Stomach (tissue), 9 donors: Measurements from ENCODE around the gene NEK10. TPM values are rescaled to one million over a fixed set of nuclear protein-coding genes. Genes with fewer than 3 reads are reported as not detected.

Experiments
- DNase-seq, 2 donors: peaks; one replicate each; pipeline versions ENCODE4 v3.0.0 to v3.0.0-alpha.2; 2013 to 2019
- H3K27ac ChIP-seq, 5 donors: fragments of 200-600 bp in 4 of 5; sonication (generic) in 4 of 5; one replicate each; pipeline ENCODE4 v1.5.1; 2013 to 2019; ENCODE audit warnings: mild to moderate bottlenecking in 1 of 5, moderate library complexity in 1 of 5
- H3K27me3 ChIP-seq, 3 donors: fragments of 200-600 bp; sonication (generic); one replicate each; pipeline ENCODE4 v1.5.1; 2017 to 2019; ENCODE audit warnings: mixed run types in 1 of 3
- H3K36me3 ChIP-seq, 4 donors: fragments of 200-600 bp; sonication (generic); 1 replicate in 3 of 4; 2 replicates in 1 of 4; pipeline ENCODE4 v1.5.1; 2016 to 2019
- H3K4me1 ChIP-seq, 4 donors: fragments of 200-600 bp; sonication (generic); one replicate each; pipeline ENCODE4 v1.5.1; 2016 to 2019
- H3K4me3 ChIP-seq, 4 donors: fragments of 200-600 bp; sonication (generic) in 3 of 4; one replicate each; pipeline ENCODE4 v1.5.1; 2016 to 2019; ENCODE audit warnings: mild to moderate bottlenecking in 1 of 4
- H3K9me3 ChIP-seq, 4 donors: fragments of 200-600 bp; sonication (generic); one replicate each; pipeline ENCODE4 v1.5.1; 2016 to 2019
- EP300 ChIP-seq: sonication (generic); formaldehyde crosslinking; IDR thresholded peaks from one replicate; pipeline ENCODE4 v1.6.1; 2017; ENCODE audit warnings: antibody characterized with exemption
- POLR2A ChIP-seq, 4 donors: fragments of 450-650 bp; IDR thresholded peaks; one replicate each; pipeline ENCODE4 v1.6.1; 2016; ENCODE audit warnings: antibody characterized with exemption in 4 of 4, control low read depth in 2 of 4, mild to moderate bottlenecking in 1 of 4, moderate library complexity in 1 of 4
- POLR2AphosphoS5 ChIP-seq, 3 donors: sonication (generic); formaldehyde crosslinking; IDR thresholded peaks; one replicate each; pipeline ENCODE4 v1.6.1; 2016; ENCODE audit warnings: antibody characterized with exemption in 3 of 3
- WGBS, 5 donors: extraction: QIAGEN DNeasy Blood & Tissue Kit in 3 of 5; methylation state at CpG; one replicate each; pipeline versions ENCODE4 v1.1.5 to v1.1.7; 2013 to 2018; 5-methylcytosine and 5-hydroxymethylcytosine counted together
- intact Hi-C: fragments of 100-400 bp; cut with DNase I; formaldehyde crosslinking; loops from one replicate; pipeline ENCODE4 v1.15.1; 2023; ENCODE audit warnings: low total_unique reads
- polyA plus RNA-seq, 3 donors: library from polyadenylated mRNA; stranded (reverse); fragments of 200-250 nt; gene quantifications; one replicate each; pipeline ENCODE4 v1.2.3, GENCODE V29; 2013
- total RNA-seq, 5 donors: library from RNA; depleted of rRNA; stranded (reverse); fragments of >200 nt; gene quantifications; one replicate each; pipeline versions ENCODE4 v1.1.0 to v1.2.3, GENCODE V29; 2014 to 2016
- TF ChIP-seq, protein P1 (sequence below), 7 experiments: fragments of 450-650 bp in 4 of 7; fragments of 200-600 bp in 3 of 7; sonication (generic) in 3 of 7; IDR thresholded peaks; one replicate each; pipeline ENCODE4 v1.5.1; 2016 to 2019; ENCODE audit warnings: antibody characterized with exemption in 7 of 7, control low read depth in 2 of 7, mild to moderate bottlenecking in 1 of 7
- donor health status: healthy with polysubstance abuse.
- donor health status: Bipolar disorder and iron deficiency.
- donor health status: healthy.

Gene NEK10
- total and polyA plus RNA-seq, 8 donors: 0.61 to 14.3 (median 1.2) TPM; not detected in 3

DNA sequence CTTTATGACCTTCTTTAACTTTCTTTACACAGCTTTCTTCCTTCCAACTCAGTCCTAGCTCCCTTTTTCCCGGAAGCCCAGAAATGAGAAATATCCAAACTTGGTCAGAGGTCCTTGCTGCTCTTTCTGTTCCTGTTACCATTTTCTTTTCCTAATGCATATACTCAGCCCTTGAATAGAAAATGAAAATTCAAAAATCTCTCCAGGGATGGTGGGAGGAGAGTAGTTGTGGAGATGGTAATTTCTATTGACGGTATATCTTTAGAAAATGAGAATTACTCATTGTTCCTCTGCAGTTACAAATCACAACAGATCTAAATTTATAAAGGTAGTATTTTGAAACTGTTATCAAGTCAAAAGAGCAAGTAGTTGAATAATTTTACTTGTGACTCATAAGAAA lies 255.1 kb downstream of the NEK10 start:
- Histone ChIP-seq H3K27me3 (no peaks in the 10 kb centered on the region), H3K4me3 (no peak overlapping the region), H3K27ac (no peak overlapping the region), H3K4me1 (no peaks in the 10 kb centered on the region), H3K36me3 (no peaks in the 10 kb centered on the region), H3K9me3 (no peaks in the 10 kb centered on the region)
- 62 to 95% (median 82%) methylated on average over 2 of the region's 2 CpGs for WGBS, 5 donors
- no peak for TF ChIP-seq POLR2AphosphoS5 (IDR thresholded peaks at IDR 0.05)
- no peak for TF ChIP-seq POLR2A (IDR thresholded peaks at IDR 0.05)
- TF ChIP-seq, protein P1, sequence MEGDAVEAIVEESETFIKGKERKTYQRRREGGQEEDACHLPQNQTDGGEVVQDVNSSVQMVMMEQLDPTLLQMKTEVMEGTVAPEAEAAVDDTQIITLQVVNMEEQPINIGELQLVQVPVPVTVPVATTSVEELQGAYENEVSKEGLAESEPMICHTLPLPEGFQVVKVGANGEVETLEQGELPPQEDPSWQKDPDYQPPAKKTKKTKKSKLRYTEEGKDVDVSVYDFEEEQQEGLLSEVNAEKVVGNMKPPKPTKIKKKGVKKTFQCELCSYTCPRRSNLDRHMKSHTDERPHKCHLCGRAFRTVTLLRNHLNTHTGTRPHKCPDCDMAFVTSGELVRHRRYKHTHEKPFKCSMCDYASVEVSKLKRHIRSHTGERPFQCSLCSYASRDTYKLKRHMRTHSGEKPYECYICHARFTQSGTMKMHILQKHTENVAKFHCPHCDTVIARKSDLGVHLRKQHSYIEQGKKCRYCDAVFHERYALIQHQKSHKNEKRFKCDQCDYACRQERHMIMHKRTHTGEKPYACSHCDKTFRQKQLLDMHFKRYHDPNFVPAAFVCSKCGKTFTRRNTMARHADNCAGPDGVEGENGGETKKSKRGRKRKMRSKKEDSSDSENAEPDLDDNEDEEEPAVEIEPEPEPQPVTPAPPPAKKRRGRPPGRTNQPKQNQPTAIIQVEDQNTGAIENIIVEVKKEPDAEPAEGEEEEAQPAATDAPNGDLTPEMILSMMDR (IDR thresholded peaks at IDR 0.05): no peak
- TF ChIP-seq EP300: no peak
- DNase-seq: no peak
- intact Hi-C loops: no loop called here

GRCh38 chr3:27110020-27110419 lies 259.2 kb downstream of the NEK10 start:
- TF ChIP-seq POLR2A (IDR thresholded peaks at IDR 0.05) (no peak), POLR2AphosphoS5 (IDR thresholded peaks at IDR 0.05) (no peak), EP300 (no peak)
- TF ChIP-seq, protein P1 (IDR thresholded peaks at IDR 0.05): no peak
- H3K9me3 ChIP-seq: no peaks in the 10 kb centered on the region
- DNase-seq: no peak
- no peaks in the 10 kb centered on the region for H3K36me3 ChIP-seq
- H3K27ac ChIP-seq: no peak overlapping the region
- 83 to 89% (median 88%) methylated on average over 3 of the region's 3 CpGs for WGBS, 5 donors
- intact Hi-C loops: no loop called here
- H3K4me1 ChIP-seq: no peaks in the 10 kb centered on the region
- no peaks in the 10 kb centered on the region for H3K27me3 ChIP-seq
- H3K4me3 ChIP-seq: no peak overlapping the region

DNA sequence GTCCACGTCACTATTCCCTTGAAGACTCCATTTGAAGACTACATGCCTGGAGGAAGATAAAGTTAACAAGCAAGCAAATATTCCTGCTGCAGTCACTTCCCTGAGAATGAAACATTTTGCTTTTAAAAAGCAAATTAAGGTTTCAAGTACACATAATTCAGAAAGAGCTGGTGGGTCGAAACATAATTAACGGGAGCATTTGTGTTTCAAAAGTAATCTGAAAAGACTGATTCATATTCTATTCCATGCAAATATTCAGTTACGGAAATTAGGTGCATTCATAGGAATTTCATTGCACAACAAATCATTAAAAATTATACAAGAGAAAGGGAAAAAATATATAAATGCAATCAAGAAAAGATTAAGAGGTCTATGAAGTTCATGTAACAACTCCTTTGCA lies 260.9 kb downstream of the NEK10 start:
- intact Hi-C loops: no loop called here
- WGBS, 5 donors: 80 to 87% (median 85%) methylated on average over 4 of the region's 4 CpGs
- H3K36me3 ChIP-seq: no peaks in the 10 kb centered on the region
- H3K4me1 ChIP-seq: no peaks in the 10 kb centered on the region
- TF ChIP-seq POLR2AphosphoS5 (IDR thresholded peaks at IDR 0.05) (no peak), EP300 (no peak)
- H3K27me3 ChIP-seq: no peaks in the 10 kb centered on the region
- DNase-seq: no peak
- no peak overlapping the region for H3K27ac ChIP-seq
- H3K9me3 ChIP-seq: no peaks in the 10 kb centered on the region
- H3K4me3 ChIP-seq: no peak overlapping the region

DNA sequence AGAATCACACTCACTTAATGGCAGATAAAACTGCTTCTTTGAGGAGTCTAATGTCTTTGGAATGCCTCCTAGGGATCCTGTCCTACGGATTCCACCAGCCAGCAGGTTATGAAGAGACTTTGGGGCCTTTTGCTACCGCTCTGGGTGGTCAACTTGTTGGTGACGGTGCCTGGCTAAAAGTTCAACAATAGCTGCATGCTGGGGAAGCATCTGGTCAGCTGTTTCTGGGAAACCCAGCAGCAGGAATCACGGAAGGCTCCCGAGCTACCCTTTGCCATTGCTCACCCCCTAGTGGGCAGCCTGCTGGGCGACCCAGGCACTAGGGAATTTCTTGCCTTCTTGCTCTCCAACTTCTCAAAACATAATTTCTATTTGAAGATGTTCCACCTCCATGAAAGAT lies 263.3 kb downstream of the NEK10 start:
- H3K9me3 ChIP-seq: no peaks in the 10 kb centered on the region
- H3K36me3 ChIP-seq: no peaks in the 10 kb centered on the region
- 45 to 72% (median 57%) methylated on average over 6 of the region's 6 CpGs for WGBS, 5 donors
- H3K4me1 ChIP-seq: no peaks in the 10 kb centered on the region
- intact Hi-C loops: no loop called here
- TF ChIP-seq EP300: no peak
- H3K27me3 ChIP-seq: no peaks in the 10 kb centered on the region
- no peak for DNase-seq
- no peak overlapping the region for H3K27ac ChIP-seq
- no peak overlapping the region for H3K4me3 ChIP-seq

DNA sequence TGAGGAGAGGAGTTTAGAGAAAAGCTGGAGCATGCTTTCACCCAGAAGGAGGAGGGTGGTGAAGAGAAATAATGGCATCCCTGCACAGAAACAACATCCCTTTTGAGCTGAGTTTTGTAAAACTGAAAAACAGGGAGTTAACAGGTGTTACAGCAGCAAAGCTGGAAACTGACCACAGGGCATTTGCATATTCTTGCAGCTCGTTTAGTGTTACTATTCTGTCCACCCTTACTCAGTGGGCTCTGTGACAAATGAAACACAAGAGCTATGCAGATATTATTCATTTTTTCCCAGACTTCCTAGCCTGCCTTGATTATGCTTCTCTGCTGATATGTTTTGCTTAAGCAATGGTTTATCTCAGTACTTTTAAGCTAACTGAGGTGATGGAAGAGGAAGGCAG lies 272.0 kb downstream of the NEK10 start:
- Histone ChIP-seq H3K4me3 (no peak overlapping the region), H3K4me1 (peaks cover 0 to 16% (median 0%) of the 10 kb centered on the region in 4 donors), H3K27me3 (no peaks in the 10 kb centered on the region), H3K9me3 (no peaks in the 10 kb centered on the region), H3K27ac (no peak overlapping the region), H3K36me3 (no peaks in the 10 kb centered on the region)
- TF ChIP-seq POLR2A (IDR thresholded peaks at IDR 0.05) (no peak), POLR2AphosphoS5 (IDR thresholded peaks at IDR 0.05) (no peak), EP300 (no peak)
- TF ChIP-seq, protein P1 (IDR thresholded peaks at IDR 0.05): no peak
- DNase-seq: no peak
- WGBS, 5 donors: 51 to 73% (median 53%) methylated on average over 1 of the region's 1 CpG
- intact Hi-C loops: no loop called here
